Activated B cell treated with CpG ODN at 0.5 μM for 24 hours (primary cell): Measurements from ENCODE around the gene PBX3. TPM values are rescaled to one million over a fixed set of nuclear protein-coding genes. Genes with fewer than 3 reads are reported as not detected.

Source experiments
- ATAC-seq: fragments of 200-7000 bp; cut with Tn5 transposase; one replicate; pipeline ENCODE4 v1.10.0; 2021; ENCODE audit warnings: low read depth, mild to moderate bottlenecking, moderate library complexity
- CTCF ChIA-PET: fragments of 350-600 bp; sonication (Branson Sonifier 250); formaldehyde crosslinking; loops from one replicate; lab custom pipeline; 2021; ENCODE audit warnings: antibody characterized with exemption; lab: Charles Lee
- POLR2A ChIA-PET: fragments of 350-600 bp; sonication (Branson Sonifier 250); formaldehyde crosslinking; loops from one replicate; lab custom pipeline; 2021; ENCODE audit warnings: antibody characterized with exemption; lab: Charles Lee
- DNase-seq: peaks from one replicate; pipeline ENCODE4 v3.0.0; 2022
- H3K27ac Mint-ChIP-seq: one replicate; pipeline ENCODE4 v1.8.0; 2020; ENCODE audit warnings: mixed read lengths
- H3K27me3 Mint-ChIP-seq: one replicate; pipeline ENCODE4 v1.8.0; 2021; ENCODE audit warnings: mixed read lengths
- H3K36me3 Mint-ChIP-seq: one replicate; pipeline ENCODE4 v1.8.0; 2021; ENCODE audit warnings: low read depth, mixed read lengths
- H3K4me1 Mint-ChIP-seq: one replicate; pipeline ENCODE4 v1.8.0; 2021; ENCODE audit warnings: mixed read lengths
- H3K4me3 Mint-ChIP-seq: one replicate; pipeline ENCODE4 v1.8.0; 2020; ENCODE audit warnings: mild to moderate bottlenecking, mixed read lengths
- H3K9me3 Mint-ChIP-seq: one replicate; pipeline ENCODE4 v1.8.0; 2020; ENCODE audit warnings: mixed read lengths
- intact Hi-C: fragments of 100-400 bp; cut with micrococcal nuclease; formaldehyde crosslinking; loops from one replicate; pipeline ENCODE4 v1.15.1; 2024
- total RNA-seq: library from RNA; stranded (reverse); gene quantifications from 2 replicates; pipeline ENCODE4 v1.2.3, GENCODE V29; 2022
- TF ChIP-seq, protein P1 (sequence below): fragments of 200-600 bp; IDR thresholded peaks from one replicate; pipeline ENCODE4 v1.8.0; 2022; ENCODE audit warnings: antibody characterized with exemption, mild to moderate bottlenecking

Gene PBX3
- total RNA-seq, 1 donor from 2014 or later, result 37.2 TPM

DNA sequence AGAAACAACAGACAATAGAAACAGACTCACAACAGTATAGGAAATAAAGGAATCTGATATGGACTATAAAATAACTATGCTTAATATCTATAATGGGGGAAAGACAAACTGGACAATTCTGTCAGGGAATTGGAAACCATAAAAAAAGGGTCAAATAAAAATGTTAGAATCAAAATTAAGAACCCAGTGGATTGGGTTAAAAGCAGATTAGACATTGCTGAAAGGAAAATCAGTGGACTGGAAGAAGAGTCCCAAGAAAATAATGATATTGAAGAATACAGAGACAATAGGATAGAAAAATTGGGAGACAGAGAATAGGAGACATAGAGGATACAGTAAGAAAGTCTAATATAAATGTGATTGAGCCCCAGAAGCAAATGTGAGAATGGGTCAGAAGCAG, 199.2 kb downstream of the PBX3 start:
- Mint-ChIP-seq H3K27ac (no peak overlapping the region), H3K9me3 (peaks cover 7% of the 10 kb centered on the region), H3K4me1 (no peaks in the 10 kb centered on the region), H3K27me3 (no peaks in the 10 kb centered on the region), H3K4me3 (no peak overlapping the region), H3K36me3 (peaks cover 27% of the 10 kb centered on the region)
- no peak for ATAC-seq
- intact Hi-C loops, result no loop called here
- POLR2A ChIA-PET, result no interaction called here
- CTCF ChIA-PET, result no interaction called here
- no peak for DNase-seq
- TF ChIP-seq, protein P1, sequence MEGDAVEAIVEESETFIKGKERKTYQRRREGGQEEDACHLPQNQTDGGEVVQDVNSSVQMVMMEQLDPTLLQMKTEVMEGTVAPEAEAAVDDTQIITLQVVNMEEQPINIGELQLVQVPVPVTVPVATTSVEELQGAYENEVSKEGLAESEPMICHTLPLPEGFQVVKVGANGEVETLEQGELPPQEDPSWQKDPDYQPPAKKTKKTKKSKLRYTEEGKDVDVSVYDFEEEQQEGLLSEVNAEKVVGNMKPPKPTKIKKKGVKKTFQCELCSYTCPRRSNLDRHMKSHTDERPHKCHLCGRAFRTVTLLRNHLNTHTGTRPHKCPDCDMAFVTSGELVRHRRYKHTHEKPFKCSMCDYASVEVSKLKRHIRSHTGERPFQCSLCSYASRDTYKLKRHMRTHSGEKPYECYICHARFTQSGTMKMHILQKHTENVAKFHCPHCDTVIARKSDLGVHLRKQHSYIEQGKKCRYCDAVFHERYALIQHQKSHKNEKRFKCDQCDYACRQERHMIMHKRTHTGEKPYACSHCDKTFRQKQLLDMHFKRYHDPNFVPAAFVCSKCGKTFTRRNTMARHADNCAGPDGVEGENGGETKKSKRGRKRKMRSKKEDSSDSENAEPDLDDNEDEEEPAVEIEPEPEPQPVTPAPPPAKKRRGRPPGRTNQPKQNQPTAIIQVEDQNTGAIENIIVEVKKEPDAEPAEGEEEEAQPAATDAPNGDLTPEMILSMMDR, result no peak

DNA sequence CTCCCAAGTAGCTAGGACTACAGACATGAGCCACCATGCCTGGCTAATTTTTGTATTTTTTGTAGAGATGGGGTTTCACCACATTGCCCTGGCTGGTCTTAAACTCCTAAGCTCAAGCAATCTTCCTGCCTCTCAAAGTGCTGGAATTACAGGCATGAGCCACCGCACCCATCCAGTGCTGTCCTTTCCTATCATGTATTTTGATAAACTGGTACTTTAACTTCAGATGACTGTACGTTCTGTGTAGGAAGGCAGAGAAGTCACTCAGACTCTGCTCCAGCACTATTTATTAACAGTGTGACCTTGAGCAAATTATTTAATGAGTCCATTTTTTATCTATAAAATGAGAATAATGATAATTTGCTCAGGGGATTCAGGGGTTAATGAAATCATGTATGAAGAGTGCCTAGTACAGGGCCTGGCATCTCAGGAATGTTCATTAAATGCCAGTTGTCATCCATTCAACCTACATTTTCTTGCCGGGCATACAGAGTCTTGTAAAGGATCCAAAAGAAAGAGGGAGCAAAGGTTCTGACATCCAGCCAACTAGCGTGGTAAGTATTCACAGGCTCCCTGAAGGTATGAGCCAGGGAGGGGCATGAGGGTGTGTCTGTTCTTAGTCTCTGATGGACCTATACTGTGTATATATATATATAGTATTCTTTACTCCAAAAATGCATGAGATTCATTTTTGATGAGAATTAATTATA, 201.9 kb downstream of the PBX3 start:
- TF ChIP-seq, protein P1, result no peak
- Mint-ChIP-seq H3K27me3 (no peaks in the 10 kb centered on the region), H3K36me3 (peaks cover 23% of the 10 kb centered on the region), H3K27ac (no peak overlapping the region), H3K4me3 (no peak overlapping the region), H3K9me3 (peaks cover 7% of the 10 kb centered on the region), H3K4me1 (no peaks in the 10 kb centered on the region)
- POLR2A ChIA-PET, result no interaction called here
- ATAC-seq (no peak), DNase-seq (no peak)
- intact Hi-C loops, result no loop called here
- CTCF ChIA-PET, result no interaction called here

DNA sequence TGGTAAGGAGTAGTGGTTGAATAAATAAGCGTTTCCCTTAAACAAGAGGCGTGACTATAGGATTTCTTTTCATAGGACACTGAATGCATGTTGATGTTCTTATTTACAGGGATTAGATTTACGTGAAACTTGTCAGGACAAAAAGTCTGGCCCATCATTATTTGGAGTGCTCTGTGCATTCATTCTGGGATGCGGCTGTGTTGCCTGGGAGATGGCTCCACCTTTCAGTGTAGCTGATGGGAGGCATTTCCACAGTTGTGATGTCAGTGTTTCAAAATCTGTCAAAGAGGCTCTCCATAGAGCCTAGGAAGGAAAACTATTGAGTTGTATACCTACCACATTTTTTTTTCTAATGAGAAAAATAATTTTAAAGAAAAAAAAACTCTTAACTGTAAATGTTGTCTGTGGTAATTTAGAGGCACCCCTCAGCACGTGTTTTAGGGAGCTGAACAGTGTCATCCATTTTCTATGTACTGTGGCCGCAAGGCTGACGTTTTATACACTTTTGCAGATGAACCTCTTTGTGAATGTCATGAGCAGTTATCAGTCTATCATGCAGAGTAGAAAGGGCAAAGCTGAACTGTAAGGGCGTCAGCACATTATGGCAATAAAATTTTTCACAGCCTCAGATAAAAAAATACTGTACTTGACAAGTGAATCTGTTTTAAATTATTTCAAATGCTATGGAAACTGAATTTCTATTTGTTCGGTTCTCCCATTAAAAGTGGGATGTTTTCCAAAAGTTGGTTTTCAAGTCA, 202.7 kb downstream of the PBX3 start:
- intact Hi-C loops, result no loop called here
- Mint-ChIP-seq H3K4me3 (no peak overlapping the region), H3K27me3 (no peaks in the 10 kb centered on the region), H3K36me3 (peaks cover 18% of the 10 kb centered on the region), H3K27ac (no peak overlapping the region), H3K4me1 (no peaks in the 10 kb centered on the region), H3K9me3 (peaks cover 7% of the 10 kb centered on the region)
- ChIA-PET POLR2A (no interaction called here), CTCF (no interaction called here)
- no peak for DNase-seq
- no peak for ATAC-seq
- TF ChIP-seq, protein P1, result no peak

DNA sequence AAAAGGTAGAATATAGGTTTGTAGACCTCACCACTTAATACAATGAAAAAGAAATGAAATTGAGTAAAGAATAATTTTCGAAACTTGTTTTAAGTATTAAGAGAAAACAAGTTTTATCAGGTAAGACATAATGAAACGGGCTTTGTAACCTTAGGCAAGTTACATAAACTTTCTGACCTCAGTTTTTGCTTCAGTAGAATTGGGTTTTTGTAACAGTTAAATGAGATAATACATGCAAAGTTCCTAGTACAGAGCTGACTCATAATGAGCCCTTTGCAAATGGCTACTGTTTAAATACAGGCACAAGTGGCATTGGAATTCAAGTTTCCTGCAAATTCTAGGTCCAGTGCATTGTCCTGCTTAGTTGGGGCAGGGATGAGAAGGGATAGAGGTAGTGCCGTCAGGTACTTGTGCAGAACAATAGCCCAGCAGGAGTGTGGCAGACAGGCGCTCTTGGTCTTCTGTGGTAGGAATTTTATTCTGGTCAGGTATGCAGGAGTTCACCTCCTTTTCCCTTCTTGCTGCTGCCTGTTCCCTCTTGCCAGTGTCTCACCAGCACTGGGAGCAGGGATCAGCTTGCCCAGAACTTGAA, 203.8 kb downstream of the PBX3 start:
- Mint-ChIP-seq H3K4me3 (no peak overlapping the region), H3K27ac (no peak overlapping the region), H3K4me1 (no peaks in the 10 kb centered on the region), H3K27me3 (no peaks in the 10 kb centered on the region), H3K9me3 (no peaks in the 10 kb centered on the region), H3K36me3 (peaks cover 14% of the 10 kb centered on the region)
- ChIA-PET POLR2A (no interaction called here), CTCF (no interaction called here)
- intact Hi-C loops, result no loop called here
- ATAC-seq (no peak), DNase-seq (no peak)
- TF ChIP-seq, protein P1, result no peak
